Measurements from ENCODE around the gene LGR6.

GRCh38 chr1:202248861-202249260 is 55.3 kb downstream of the LGR6 start:
- TF ChIP-seq CTCF (conservative IDR thresholded peaks at IDR 0.05; ENCODE audit: low read depth in 2 of 2) (no peak), EZH2phosphoT487 (IDR thresholded peaks at IDR 0.05; ENCODE audit: unreplicated experiment) (no peak), REST (IDR thresholded peaks at IDR 0.05; ENCODE audit: unreplicated experiment) (no peak), EZH2 (IDR thresholded peaks at IDR 0.05; ENCODE audit: low read depth, unreplicated experiment) (no peak), POLR2AphosphoS5 (IDR thresholded peaks at IDR 0.05; ENCODE audit: low read depth) (no peak), ZNF331 (CRISPR knock-in tag; IDR thresholded peaks at IDR 0.05; ENCODE audit: low read depth) (no peak), CREB1 (CRISPR knock-in tag; IDR thresholded peaks at IDR 0.05; ENCODE audit: low read depth) (no peak)

Measured in GM23338 (cell line).